GM12872 (cell line): ENCODE results near the gene ANKMY1.

Experiments
- TF ChIP-seq, protein P1 (sequence below): IDR thresholded peaks from 3 replicates; pipeline ENCODE4 v1.5.1; 2011; ENCODE audit warnings: low read depth, mild to moderate bottlenecking, low read length, moderate library complexity; ENCODE audit not compliant: insufficient read depth

Gene ANKMY1

DNA sequence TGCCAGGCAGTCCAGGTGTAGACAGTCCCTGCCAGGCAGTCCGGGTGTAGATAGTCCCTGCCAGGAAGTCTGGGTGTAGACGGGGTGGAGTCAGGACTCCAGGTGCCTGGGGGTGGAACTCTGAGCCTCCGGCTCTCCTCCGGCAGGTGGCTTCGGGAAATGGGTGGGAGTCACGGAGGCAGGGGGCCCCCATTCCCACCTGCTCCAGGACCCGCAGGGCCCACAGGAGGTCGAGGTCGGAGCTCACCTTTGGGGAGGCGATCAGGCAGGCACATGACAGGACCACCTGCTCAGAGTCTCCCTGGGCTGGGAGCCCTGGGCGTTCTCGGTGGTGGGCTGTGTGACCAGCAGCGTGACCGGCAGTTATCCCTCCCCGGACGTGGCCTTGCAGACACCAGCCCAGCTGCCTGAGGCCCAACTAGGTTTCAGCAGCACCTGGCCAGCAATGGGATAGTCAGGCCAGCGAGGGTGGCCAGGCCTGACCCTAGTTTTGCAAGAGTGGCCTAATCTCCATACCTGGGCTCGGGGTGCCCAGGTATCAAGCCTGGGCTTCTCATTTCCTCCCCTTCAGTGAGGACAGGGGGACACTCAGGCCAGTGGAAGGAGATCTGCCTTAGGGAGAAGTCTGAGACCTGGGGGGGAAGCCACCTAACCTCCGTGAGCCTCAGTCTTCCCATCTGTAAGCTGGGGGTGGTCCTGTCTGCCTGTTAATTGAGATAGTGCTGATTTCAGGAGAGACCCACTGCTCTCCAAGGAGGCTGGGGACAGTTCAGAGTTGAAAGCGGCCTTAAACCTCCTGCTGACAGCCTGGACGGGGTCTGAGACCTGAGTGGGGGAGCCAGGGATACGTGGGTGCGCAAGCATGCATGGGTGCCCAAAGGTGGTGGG, 109.2 kb downstream of the ANKMY1 start:
- TF ChIP-seq, protein P1, sequence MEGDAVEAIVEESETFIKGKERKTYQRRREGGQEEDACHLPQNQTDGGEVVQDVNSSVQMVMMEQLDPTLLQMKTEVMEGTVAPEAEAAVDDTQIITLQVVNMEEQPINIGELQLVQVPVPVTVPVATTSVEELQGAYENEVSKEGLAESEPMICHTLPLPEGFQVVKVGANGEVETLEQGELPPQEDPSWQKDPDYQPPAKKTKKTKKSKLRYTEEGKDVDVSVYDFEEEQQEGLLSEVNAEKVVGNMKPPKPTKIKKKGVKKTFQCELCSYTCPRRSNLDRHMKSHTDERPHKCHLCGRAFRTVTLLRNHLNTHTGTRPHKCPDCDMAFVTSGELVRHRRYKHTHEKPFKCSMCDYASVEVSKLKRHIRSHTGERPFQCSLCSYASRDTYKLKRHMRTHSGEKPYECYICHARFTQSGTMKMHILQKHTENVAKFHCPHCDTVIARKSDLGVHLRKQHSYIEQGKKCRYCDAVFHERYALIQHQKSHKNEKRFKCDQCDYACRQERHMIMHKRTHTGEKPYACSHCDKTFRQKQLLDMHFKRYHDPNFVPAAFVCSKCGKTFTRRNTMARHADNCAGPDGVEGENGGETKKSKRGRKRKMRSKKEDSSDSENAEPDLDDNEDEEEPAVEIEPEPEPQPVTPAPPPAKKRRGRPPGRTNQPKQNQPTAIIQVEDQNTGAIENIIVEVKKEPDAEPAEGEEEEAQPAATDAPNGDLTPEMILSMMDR: no peak

GRCh38 chr2:240447934-240448333, 109.9 kb downstream of the ANKMY1 start:
- TF ChIP-seq, protein P1: no peak

DNA sequence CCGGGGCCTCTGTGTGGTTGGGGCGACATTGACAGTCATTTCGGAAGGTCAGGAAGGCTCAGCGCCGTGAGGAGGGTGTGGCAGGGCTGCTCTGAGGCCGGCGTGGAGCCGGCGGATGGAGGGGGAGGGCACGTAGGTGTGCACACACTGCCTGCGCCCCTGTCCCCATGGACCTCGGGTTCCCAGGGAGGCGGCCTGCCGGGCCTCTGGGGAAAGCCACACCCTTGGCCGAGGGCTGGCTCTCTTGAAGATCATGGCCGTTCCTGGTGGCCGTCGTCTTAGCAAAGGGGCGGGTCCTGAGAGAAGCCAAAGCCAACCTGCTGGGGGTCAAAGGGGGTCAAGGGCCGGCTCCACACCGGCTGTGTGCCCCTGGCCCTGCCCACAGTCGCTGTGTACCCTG, 110.5 kb downstream of the ANKMY1 start:
- TF ChIP-seq, protein P1: no peak

DNA sequence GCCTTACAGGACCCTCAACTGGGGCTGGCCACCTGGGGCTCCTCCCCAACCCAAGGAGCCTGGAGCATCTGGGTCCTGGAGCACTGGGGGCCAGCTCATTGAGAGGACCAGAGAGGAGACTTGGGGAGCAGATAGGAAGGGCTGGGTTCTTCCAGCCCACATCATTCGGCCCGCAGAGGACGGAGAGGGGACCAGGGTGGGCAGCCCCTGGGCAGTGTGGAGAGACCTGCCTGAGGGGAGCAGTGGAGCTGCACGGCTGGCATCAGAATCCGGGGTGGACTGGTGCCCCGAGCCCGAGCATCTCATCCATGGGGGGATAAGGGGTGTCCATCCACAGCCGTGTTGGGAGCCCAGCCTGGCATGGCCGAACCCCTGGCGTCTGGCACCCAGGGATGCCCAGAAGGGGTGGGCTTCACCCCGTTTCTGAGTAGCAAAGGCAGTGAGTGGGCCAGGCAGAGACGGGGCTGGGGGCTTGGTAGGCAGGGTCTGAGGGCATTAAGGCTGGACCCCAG, 111.1 kb downstream of the ANKMY1 start:
- TF ChIP-seq, protein P1: no peak

DNA sequence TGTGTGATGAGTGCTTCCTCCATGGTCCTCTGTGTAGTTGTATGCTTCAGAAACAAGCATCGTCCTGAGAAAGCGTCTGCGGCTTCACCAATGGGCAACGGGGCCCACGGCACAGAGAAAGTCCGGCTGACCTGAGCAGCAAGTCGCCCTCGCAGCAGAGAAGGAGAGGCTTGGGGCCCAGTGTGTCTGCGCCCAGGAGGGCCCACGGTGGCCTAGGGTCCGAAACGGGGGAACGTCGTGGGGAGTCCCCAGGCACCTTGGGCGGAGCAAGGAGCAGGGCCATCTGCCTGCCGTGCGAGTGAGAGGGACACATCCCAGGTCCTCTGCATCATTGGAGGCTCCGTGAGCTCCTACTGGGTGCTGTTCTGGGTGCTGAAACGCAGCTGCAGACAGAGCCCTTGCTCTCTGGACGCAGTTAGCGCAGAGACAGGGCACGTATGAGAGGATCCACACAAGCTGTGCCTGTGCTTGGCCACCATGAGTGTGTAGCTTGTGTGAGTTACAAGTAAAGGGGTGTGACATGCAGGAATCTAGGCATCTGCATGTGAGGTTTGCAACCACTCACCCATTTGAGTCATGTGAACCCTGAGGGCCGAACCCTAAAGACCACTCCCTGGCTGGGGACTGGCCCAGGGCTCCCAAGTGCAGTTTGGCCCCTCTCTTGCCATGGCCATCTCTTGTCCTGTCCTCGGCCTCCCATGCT, 111.7 kb downstream of the ANKMY1 start:
- TF ChIP-seq, protein P1: no peak

- TF ChIP-seq, protein P1: no peak
Observed at GRCh38 chr2:240444464-240444863, 113.3 kb downstream of the ANKMY1 start.

- TF ChIP-seq, protein P1: no peak
Observed at GRCh38 chr2:240443891-240444301, 113.9 kb downstream of the ANKMY1 start.
